WTC11 (cell line): ENCODE results near the gene TIMP4. TPM values are rescaled to one million over a fixed set of nuclear protein-coding genes. Genes with fewer than 3 reads are reported as not detected.

Experiments used
- ATAC-seq: fragments of 200-7000 bp; cut with Tn5 transposase; 2 replicates; pipeline ENCODE4 v1.10.0; 2021; ENCODE audit warnings: mild to moderate bottlenecking, moderate library complexity
- CTCF ChIA-PET: fragments of 300-600 bp; sonication (Branson Sonifier 250); formaldehyde crosslinking; loops from one replicate; lab custom pipeline; 2021; ENCODE audit warnings: antibody characterized with exemption; lab: Charles Lee
- POLR2A ChIA-PET: fragments of 350-600 bp; sonication (Branson Sonifier 250); formaldehyde crosslinking; loops from one replicate; lab custom pipeline; 2021; ENCODE audit warnings: antibody characterized with exemption; lab: Charles Lee
- DNase-seq: peaks from one replicate; pipeline ENCODE4 v3.0.0; 2021; ENCODE audit warnings: low spot score
- H3K27ac Mint-ChIP-seq: 2 replicates; pipeline ENCODE4 v1.8.0; 2021; ENCODE audit warnings: mixed read lengths
- H3K27me3 Mint-ChIP-seq: 2 replicates; pipeline ENCODE4 v1.8.0; 2021; ENCODE audit warnings: low read depth, mild to moderate bottlenecking, moderate library complexity, mixed read lengths
- H3K36me3 Mint-ChIP-seq: 2 replicates; pipeline ENCODE4 v1.8.0; 2021; ENCODE audit warnings: mixed read lengths
- H3K4me1 Mint-ChIP-seq: 2 replicates; pipeline ENCODE4 v1.8.0; 2022; ENCODE audit warnings: mixed read lengths
- H3K4me3 Mint-ChIP-seq: 2 replicates; pipeline ENCODE4 v1.8.0; 2021; ENCODE audit warnings: mild to moderate bottlenecking, moderate library complexity, mixed read lengths
- H3K9me3 Mint-ChIP-seq: 2 replicates; pipeline ENCODE4 v1.8.0; 2021; ENCODE audit warnings: mixed read lengths
- AFF4 ChIP-seq: sonication (generic); formaldehyde crosslinking; IDR thresholded peaks from 2 replicates; pipeline ENCODE4 v1.8.1; 2023; ENCODE audit warnings: mild to moderate bottlenecking, missing genetic modification reagents, borderline replicate concordance
- AR ChIP-seq: fragments of 250-450 bp; sonication (Bioruptor Pico); IDR thresholded peaks from 2 replicates; pipeline ENCODE4 v1.9.0; 2021; ENCODE audit warnings: mild to moderate bottlenecking
- ARID4B ChIP-seq: sonication (generic); formaldehyde crosslinking; IDR thresholded peaks from 2 replicates; pipeline ENCODE4 v1.8.0; 2023; ENCODE audit warnings: missing genetic modification reagents, mild to moderate bottlenecking, borderline replicate concordance
- ATF2 ChIP-seq: sonication (generic); formaldehyde crosslinking; IDR thresholded peaks from 2 replicates; pipeline ENCODE4 v1.8.1; 2022; ENCODE audit warnings: low read depth, missing genetic modification reagents, borderline replicate concordance
- ERG ChIP-seq: fragments of 250-450 bp; sonication (Bioruptor Pico); IDR thresholded peaks from 2 replicates; pipeline ENCODE4 v1.8.0; 2021; ENCODE audit warnings: mild to moderate bottlenecking
- ESRRA ChIP-seq: sonication (generic); formaldehyde crosslinking; IDR thresholded peaks from 2 replicates; pipeline ENCODE4 v1.8.1; 2022; ENCODE audit warnings: mild to moderate bottlenecking, missing genetic modification reagents, borderline replicate concordance
- GRHL2 ChIP-seq: fragments of 250-450 bp; sonication (Bioruptor Pico); IDR thresholded peaks from 2 replicates; pipeline ENCODE4 v1.8.0; 2022; ENCODE audit warnings: mild to moderate bottlenecking, moderate library complexity; ENCODE audit not compliant: insufficient replicate concordance, severe bottlenecking
- IRF1 ChIP-seq: sonication (generic); formaldehyde crosslinking; IDR thresholded peaks from 2 replicates; pipeline ENCODE4 v1.8.0; 2023; ENCODE audit warnings: missing genetic modification reagents
- NR1H2 ChIP-seq: sonication (generic); formaldehyde crosslinking; IDR thresholded peaks from 2 replicates; pipeline ENCODE4 v1.9.0; 2021; ENCODE audit warnings: mild to moderate bottlenecking, moderate library complexity, missing genetic modification reagents
- TEAD1 ChIP-seq: sonication (generic); formaldehyde crosslinking; IDR thresholded peaks from 2 replicates; pipeline ENCODE4 v1.8.0; 2022; ENCODE audit warnings: mild to moderate bottlenecking, missing genetic modification reagents
- TP53 ChIP-seq: sonication (generic); formaldehyde crosslinking; IDR thresholded peaks from 2 replicates; pipeline ENCODE4 v1.8.1; 2023; ENCODE audit warnings: mild to moderate bottlenecking, missing genetic modification reagents
- USF2 ChIP-seq: sonication (generic); formaldehyde crosslinking; IDR thresholded peaks from 2 replicates; pipeline ENCODE4 v1.8.1; 2023; ENCODE audit warnings: mild to moderate bottlenecking, missing genetic modification reagents, moderate library complexity
- ZMAT4 ChIP-seq: fragments of 250-450 bp; sonication (Bioruptor Pico); IDR thresholded peaks from 2 replicates; pipeline ENCODE4 v1.9.0; 2021; ENCODE audit warnings: mild to moderate bottlenecking
- ZNF219 ChIP-seq: sonication (generic); formaldehyde crosslinking; IDR thresholded peaks from 2 replicates; pipeline ENCODE4 v1.8.0; 2023; ENCODE audit warnings: missing genetic modification reagents, mild to moderate bottlenecking, borderline replicate concordance
- ZNF423 ChIP-seq: fragments of 250-450 bp; sonication (Bioruptor Pico); IDR thresholded peaks from 2 replicates; pipeline ENCODE4 v2.1.2; 2022; ENCODE audit warnings: mild to moderate bottlenecking, moderate library complexity
- ZNF512 ChIP-seq: sonication (generic); formaldehyde crosslinking; IDR thresholded peaks from 2 replicates; pipeline ENCODE4 v1.8.1; 2022; ENCODE audit warnings: missing genetic modification reagents, borderline replicate concordance
- total RNA-seq: library from RNA; stranded (reverse); gene quantifications from 3 replicates; pipeline ENCODE4 v1.2.3, GENCODE V29; 2021

TIMP4 gene
- total RNA-seq, 1 experiment from 2014 or later: 11.8 TPM

- Mint-ChIP-seq H3K9me3 (no peaks in the 10 kb centered on the region), H3K27ac (no peak overlapping the region), H3K36me3 (no peaks in the 10 kb centered on the region), H3K27me3 (no peaks in the 10 kb centered on the region), H3K4me1 (no peaks in the 10 kb centered on the region), H3K4me3 (no peak overlapping the region)
- TF ChIP-seq USF2 (CRISPR knock-in tag) (no peak), ARID4B (CRISPR knock-in tag) (no peak), ERG (CRISPR knock-in tag) (no peak), ESRRA (CRISPR knock-in tag) (no peak), AR (no peak), ZNF219 (CRISPR knock-in tag) (no peak), TEAD1 (CRISPR knock-in tag) (no peak), ATF2 (no peak), ZNF423 (CRISPR knock-in tag) (no peak), TP53 (CRISPR knock-in tag) (no peak), ZMAT4 (no peak), ZNF512 (CRISPR knock-in tag) (no peak), GRHL2 (CRISPR knock-in tag) (no peak), NR1H2 (CRISPR knock-in tag) (no peak), AFF4 (CRISPR knock-in tag) (no peak), IRF1 (CRISPR knock-in tag) (no peak)
- no peak for DNase-seq
- no peak for ATAC-seq
- ChIA-PET POLR2A (no interaction called here), CTCF (interaction anchor here (1.0 kb wide), 1 partner anchor 9 kb away, joined by 3 read pairs; no protein-coding TSS in a partner anchor)
Observed at GRCh38 chr3:12186046-12186445, 27.3 kb upstream of the TIMP4 start.
